ENCODE measurements around the gene PCID2.
A peak's percentile ranks its signal among the peaks of the same experiment; 100 is the strongest.

The PCID2 gene

DNA sequence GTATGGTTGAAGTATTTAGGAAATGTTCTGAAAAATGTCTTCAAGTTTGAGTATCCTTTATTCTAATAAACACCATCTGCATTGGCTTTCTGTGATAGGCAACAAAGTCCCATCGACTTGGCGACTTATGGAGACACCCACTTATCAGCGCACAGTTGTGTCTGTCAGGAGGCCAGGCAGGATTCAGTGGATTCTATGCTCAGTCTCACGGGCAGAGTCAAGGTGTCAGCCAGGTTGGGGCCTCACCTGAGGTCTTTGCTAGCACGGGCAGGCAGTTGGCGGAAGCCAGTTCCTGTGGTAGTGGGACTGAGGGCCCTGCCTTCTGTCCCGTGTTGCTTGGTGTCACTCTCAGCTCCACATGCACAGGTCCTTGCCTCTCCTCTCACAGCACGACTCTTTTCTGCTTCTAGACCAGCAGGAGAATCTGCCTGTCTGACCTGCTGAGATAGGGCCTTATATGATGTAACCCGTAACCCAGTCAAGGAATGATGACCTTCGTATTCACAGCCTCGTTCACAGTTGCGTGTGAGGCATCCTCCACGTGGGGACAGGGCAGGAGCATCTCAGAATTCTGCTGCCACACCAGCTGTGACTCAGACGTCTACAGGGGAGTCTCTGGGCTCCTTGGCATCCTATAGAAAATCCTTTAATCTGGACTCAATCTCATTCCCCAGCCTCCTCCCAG lies 10.9 kb upstream of the PCID2 start:
- DNase-seq: no peak

DNA sequence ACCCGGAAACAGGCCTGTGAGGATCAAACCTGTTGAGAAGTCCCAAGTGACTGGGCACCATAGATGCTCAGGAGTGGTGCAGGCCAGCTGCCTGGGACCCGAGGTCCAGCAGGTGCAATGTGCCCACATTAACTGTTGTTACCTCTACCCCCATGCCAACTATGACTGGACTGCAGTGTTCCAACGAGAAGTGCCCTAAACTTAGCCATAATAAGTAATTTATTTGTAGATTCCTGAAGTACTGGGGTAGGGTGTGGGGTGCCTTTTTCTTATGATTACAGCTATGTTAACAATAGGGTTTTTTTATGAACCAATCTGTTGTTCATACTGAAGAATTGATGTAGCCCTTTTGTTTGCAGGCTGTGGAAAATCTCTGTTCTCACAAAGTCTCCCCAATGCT lies 10.1 kb upstream of the PCID2 start:
- no peak for DNase-seq

DNA sequence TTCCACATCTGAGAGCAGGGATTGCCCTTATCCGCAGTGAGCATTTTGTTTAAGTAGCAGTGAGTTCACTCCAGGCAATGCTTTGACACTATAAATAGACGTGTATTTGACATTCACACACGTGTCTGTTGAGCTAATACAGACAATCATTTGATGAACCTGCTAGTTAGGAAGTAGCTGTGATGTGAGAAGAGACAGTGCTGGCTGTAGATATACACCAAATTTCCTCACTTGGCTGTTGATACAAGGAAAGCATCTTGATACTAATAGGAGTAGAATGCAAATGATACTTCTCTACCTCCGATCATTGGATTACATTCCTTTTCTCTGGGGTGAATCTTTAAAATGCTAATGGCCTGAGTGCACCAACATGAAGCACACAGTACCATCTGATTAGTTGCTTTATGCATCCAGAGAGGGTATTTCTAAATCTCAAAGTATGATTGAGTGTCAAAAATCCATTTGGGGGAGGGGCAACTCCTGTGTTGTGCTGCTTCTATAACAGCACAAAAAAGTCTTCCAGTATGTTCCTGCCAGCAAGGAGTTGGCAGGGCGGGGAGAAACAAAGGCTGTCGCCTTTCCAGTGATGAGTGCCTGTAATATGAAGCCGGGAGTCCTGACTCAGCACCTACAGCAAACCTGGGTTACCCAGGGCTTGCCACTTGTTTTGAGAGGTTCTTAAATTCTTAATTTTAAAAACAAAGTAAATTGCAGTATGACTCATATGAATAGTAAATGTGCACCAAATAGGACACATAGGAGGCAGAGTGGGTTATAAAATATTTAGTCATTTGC lies 8.0 kb upstream of the PCID2 start:
- DNase-seq: peak; percentile 34

DNA sequence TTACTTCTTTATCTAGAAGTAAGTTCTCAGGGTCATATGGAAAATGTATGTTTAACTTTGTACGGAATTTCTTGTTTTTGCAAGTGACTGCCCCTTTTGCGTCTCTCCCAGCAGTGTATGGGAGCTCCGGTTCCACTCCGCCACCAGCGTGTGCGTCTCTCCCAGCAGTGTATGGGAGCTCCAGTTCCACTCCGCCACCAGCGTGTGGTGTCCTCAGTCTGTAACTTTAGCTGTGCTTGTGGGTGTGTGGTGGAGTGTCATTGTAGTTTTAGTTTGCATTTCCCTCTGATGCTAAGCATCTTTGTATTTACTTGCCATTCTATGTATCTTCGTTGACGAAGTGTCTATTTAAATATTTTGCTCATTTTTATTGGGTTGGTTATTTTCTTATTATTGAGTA lies 3.3 kb upstream of the PCID2 start:
- no peak for DNase-seq

DNA sequence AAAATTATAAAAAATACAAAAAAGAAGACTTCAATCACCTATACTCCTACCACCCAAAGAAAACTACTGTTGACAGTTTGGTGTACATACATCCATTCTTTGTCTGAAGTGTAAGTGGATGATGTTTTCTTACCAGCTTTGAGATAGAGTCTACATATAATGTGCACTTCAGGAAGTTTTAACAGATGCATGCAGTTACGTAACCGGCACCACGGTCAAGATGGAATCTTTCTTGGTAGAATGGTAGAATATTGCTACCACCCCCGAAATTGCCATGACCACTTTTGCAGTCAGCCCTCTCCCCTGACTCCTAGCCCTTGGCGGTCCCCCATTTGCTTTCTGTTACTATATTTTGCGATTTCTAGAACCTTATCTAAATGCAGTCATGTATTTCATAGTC lies 2.4 kb upstream of the PCID2 start:
- DNase-seq: no peak

DNA sequence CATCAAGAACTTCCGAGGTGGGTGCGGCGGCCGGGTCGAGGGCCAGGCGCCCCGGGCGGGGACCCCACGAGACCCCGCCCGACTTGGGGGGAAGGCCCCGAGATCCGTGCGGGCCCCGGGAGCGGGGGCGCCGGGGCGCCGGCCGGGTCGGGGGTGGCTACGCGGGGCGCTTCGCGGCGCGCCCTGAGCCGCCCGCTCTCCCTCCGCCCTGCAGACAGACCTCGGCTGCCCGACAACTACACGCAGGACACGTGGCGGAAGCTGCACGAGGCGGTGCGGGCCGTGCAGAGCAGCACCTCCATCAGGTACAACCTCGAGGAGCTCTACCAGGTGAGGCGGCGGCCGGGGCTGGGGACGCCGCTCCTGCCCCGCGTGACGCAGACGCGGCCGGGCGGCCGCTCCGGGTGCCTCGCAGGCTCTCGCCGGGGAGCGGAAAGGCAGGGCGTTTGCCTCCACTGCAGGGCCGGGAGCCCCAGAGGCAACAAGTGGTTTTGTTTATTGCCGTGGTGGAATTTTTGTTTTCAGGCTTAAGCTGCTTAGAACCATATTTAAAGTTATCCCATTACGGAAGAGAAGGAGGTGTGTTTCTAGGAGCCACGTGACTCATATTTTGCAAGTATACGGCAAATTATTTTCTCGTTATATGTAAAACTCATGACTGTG lies 1.4 kb upstream of the PCID2 start:
- DNase-seq: peak; percentile 75

DNA sequence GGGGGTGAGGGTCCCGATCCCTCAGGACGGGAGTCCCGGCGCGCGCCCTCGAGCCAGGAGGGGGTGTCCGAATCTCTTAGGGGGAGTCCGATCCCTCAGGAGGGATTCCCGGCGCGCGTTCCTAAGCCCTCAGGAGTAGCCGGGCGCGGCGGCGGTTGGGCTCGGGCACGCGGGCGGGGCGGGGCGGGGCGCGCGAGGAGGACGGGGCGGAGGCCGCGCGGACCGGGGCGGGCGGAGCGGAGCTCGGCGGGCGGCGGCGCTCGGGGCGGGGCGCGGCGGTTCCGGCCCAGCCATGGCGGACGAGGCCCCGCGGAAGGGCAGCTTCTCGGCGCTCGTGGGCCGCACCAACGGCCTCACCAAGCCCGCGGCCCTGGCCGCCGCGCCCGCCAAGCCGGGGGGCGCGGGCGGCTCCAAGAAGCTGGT lies 878 bp upstream of the PCID2 start, which contains the start of gene CUL4A:
Gene CUL4A, plus strand, starts transcription at position 278 of the 423 bp plus-strand sequence. Its CDS starts 15 bp downstream, at position 293.
- DNase-seq: peak; percentile 91

DNA sequence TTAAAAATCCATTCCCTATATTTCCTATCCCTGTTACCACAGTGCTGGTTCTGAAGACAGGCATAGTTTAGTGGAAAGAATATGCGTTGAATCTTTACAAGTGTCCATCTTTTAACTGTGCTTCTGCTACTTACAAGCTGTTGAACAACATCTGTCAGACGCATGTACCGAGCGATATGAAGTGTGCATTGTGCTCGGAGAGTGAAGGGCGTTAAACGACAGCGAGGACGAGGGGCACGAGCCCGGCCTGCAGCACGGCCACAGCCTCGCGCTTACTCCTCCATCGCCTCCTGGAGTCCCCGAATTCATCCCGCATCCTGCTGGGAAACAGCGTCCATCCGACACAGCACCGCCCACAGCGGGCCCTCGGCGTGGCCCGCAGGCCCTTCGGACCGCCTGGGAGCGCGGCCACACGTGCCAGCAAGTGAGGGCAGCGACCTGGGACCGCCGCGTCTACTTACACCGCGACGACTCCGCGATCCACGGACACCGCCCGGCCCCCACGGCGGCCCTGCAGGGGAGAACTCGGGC lies 514 bp downstream of the PCID2 start:
- peak; percentile 70 for DNase-seq

DNA sequence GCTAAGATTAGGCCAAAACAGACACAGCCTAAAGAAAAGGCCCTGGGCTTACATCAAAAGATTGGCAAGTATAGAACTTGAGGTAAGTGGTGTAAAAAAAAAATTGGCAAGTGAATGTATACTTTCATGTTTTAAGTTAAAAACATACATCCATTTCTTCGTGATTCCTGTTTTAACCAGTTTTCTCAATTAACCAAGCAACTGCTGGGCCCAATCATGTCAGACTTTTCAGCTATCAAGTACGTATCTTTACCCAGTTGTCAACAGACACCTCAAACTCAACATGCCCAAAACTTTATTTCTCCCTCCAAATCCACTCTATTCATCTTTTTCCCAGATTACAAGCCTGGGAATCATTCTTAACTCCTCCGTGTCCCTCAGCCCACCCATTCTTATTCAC lies 1.0 kb downstream of the PCID2 start:
- DNase-seq: no peak

DNA sequence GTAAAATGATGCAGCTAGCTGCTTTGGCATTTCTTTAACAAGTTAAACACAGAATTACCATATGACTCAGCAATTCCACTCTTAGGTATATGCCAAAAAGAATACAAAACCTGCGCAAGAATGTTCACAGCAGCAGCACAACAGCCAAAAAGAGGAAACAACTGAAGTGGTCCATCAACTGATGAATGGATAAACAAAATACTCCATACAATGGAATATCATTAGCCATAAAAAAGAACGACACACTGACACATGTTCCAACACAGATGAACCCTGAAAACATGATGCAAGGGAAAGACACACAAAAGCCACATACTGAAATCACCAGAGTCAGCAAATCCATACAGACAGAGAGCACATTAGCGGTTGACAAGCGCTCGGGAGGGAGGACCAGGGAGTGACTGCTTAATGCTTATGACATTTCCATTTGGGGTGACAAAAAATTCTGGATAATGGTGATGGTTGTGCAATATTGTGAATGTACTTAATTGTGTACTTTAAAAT lies 3.0 kb downstream of the PCID2 start:
- no peak for DNase-seq

DNA sequence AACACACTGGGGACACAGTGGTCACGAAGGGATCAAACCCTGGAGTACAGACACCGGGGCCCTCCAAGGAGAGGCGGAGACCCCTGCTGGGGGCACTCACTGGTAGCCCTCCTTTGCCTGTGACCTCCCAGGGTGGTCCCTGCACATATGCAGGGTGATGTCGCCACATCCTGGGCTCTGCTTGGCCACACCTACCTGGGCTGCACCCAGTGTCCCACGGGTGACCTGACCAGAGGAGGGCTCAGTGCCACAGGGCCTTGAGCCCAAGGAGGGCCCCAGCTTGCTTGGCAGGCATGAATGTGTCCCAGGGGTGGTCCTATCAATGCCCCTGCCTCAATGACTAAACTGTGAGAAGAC lies 4.1 kb downstream of the PCID2 start:
- DNase-seq: no peak

DNA sequence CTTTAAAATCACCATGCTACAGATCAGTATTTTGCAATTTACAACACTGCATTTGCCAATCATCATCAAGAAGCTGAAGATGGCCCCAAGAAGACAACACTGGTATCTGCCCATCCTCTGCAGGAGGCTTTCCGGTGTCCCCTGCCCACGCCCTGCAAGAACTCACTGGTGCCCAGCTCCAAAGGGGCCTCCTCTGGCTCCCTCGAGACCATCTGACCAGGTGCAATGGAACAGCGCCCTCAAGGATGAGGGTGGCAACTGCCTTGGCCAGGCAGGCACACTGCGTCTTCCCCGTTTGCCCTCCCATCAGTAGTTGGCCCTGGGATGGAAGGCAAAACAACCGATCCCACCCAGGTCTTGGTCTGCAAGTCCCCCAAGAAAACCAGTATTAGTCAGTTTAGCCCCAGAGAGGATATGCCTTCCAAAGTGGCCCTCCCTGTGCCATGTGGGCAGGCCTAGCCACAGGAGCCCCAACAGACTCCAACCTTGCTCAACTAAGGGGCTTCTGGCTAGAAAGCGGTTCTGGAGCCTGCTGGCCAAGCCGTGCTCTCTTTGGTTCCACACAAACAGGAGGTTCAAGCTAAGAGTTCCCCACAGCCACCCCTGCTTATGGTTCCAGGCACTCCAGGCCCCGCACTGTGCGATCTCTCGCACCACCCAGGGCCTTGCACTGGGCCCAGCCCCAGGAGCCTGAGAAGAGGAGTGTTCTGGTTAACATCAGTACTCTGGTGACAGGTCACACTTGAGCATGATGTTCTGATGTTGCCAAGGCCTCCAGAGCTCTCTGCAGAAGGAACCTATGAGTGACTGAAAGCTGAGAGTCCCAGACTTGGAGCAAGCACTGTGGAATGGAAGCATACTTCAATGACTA lies 4.7 kb downstream of the PCID2 start:
- no peak for DNase-seq

DNA sequence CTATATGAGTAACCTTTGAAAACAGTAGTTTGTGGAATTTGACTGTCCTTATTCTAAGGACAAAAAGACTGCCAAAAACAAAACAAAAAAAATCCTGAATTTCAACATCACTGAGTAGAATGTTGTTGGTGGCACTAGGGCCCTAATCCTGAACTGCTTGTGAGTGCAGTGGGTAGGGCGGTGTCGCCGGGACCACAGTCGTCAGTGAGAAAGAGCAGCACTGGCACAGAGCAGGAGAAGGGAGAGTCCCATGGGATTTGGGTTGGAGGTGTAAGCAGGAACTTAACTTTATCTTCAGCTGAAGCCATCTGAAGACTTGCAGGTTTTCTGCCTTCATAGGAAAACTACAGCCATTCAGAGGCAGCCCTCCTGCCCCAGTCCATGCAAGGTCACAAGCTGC lies 5.6 kb downstream of the PCID2 start:
- DNase-seq: no peak

DNA sequence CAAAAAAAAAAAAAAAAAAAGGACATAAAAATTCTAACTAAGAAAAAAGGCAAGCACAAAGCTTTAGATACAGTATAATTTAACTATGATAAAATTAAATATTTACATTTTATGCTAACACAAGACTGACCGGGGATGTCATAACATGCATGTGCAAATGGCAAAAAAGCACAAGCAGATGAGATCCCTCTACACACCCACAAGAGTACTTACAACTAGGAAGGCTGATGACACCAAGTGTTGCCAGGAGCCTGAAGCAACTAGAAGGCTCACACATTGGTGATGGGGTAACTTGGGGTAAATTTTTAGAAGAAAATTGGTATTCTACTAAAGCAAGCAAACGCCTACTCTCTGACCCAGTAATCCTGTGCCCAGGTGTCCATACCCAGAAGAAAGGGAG lies 6.7 kb downstream of the PCID2 start:
- no peak for DNase-seq

DNA sequence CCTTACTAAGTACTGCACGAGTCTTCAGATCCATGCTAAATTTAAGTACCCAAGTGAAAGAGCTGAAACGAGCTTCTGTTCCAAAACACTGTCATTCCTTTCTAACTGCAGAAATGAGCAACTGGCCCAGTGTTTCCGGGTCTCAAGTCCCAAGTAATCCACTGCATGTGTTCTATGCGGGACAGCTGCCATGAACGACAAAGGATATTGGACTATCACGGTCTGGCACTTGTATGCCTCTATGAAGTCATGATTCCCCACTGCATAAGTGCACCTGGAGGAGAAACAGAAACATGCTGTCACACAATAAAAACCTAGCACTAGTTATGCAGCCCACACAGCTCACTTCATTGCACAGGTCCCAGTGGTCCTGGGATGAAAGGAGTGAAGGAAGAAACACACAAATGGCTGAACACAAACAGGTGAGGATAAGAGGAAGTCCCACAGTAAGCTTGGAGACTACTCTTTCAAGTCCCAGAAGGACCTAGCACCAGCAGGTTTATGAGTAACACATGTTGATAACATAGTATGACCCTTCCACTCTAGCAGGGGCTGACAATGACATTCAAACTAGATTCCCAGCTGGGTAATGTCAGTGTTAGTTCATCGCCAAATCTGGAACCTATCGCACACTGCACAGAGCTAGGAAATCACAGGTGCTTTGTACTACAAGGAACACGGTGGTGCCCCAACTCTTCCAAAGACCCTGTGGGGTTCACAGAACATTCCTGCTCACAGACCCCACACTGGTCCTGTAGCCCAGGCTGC lies 11.3 kb downstream of the PCID2 start:
- no peak for DNase-seq

DNA sequence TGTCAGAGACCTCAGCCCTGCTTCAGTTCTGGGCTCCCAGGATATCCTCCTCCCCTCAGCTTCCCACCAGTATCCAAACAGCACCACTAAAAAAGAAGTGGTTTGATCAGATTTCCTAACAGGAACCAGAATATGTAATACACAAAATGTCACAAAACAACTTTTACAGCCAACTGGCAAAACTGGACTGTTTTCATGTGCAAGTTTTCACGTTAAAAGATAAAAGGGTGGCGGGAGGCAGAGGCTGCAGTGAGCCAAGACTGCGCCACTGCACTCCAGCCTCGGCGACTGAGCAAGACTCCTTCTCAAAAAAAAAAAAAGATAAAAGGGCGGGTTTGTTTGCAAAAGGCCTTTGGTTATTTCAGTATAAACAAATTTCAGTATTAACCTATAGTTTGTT lies 13.1 kb downstream of the PCID2 start:
- no peak for DNase-seq

DNA sequence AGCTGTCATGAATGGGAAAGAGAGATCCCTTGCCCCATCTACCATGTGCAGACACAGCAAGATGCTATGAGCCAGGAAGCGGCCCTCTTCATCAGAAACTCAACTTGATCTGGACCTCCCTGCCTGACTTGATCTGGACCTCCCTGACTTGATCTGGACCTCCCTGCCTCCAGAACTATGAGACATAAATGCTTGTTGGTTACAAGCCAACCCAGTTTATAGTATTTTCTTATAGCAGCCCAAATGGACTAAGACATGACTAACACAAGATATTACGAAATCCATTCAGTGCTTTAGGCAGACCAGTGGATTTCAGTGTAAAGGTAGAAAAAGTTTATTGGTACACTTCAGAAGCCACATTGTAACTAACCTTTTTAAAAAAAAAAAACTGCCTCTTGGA lies 15.6 kb downstream of the PCID2 start:
- no peak for DNase-seq

DNA sequence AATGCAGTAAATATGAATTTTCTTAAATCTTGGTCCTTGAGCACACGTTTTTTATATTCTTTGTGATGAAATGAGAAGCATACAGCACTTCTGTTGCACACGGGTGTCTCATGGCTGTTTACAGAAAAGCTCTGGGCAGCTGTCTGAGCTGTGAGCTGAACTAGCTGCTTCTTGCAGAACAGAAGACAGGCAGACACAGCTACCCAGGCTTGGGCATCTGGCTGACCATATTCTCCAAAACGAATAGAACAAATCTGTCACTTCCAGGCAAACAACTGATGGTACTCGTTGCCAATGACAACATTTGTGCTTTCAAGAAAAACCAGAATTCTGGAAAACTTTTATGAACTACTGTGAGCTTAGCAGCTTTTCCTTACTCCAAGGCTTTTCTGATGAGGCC lies 16.2 kb downstream of the PCID2 start:
- DNase-seq: no peak

DNA sequence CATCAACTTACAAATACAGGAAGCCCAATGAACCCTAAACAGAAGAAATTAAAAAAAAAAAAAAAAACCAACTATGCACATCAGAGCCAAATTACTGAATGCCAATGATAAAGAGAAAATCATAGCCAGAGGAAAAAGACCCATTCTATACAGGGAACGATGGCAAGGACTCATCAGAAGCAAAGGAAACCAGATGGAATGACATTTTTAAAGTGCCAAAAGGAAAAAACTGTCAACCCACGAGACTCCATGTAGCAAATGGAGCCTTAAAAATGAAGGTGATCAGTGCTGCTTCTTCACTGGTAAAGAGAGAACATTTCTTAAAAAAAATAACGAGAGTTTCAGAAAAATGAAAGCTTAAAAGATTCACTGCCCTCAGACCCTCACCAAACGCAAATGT lies 18.3 kb downstream of the PCID2 start:
- DNase-seq: no peak

DNA sequence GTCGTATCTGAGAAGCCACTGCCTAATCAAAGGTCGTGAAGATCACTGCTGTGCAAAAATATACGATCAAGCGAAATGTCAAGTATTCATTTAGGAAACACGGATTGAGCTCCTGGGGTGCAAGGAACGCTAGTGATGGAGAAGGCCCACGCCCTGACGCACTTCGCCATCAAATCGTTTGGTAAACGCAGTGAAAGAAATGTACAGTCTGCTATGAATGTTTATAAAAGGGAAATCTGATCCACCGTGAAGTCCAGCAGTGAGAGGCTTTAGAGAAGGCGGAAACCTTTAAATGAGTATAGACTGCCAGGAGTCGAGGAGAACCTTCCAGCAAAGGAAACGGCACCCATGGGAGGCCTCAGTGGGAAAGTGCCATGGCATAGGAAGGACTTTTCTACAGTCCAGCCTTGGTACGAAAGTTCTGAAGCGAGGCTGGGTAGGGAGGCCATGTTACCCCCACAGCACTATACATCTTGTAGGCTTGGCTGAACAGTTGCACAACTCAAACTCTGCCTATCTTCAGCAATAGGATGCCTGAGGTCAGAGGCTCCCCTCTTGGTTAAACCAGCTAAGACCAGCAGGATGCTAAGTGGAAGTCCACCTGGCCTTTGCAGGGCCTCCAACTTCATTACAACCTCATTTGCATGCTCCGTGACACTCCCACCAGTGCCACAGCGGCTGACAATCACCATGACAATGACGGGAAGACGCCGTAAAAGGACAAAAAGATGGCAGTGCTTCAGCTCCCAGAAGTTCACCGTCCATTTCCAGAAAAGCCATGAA lies 20.4 kb downstream of the PCID2 start:
- DNase-seq: no peak

DNA sequence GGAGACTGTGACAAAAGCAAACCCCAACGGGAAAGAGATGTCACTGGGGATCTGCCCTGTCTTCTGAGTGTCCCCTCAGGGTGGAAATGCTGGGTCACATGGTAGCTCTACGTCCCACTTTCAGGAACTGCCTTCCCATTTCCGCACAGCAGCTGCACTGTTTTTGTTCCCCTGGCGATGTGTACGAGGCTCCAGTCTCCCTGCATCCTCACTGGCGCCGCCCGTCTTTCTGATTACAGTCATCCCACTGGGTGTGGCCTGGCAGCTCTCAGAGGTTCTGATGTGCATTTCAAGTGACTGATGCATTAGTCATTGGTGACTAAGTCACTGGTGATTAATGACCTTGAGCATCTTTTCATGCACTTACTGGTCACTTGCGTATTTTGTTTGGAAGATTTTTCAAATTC lies 21.2 kb downstream of the PCID2 start:
- peak; percentile 55 for DNase-seq
